Measurements from ENCODE around the gene DNMT3A.

The DNMT3A gene

GRCh38 chr2:25341753-25342371 is at the start of gene DNMT3A:
TSS of gene DNMT3A (minus strand) at chr2:25341925. CDS start at chr2:25313984, 27,941 bp downstream.
- peak; percentile 58 to 95 (median 76) for DNase-seq
- intact Hi-C loops (cut with DNase I), result loop anchor here (2.0 to 10.0 kb wide), 3 partner anchors 35 to 323 kb away; no protein-coding TSS in a partner anchor

- peak in 1 of 10 donors; percentile 75 for DNase-seq
- intact Hi-C loops (cut with DNase I), result no loop called here
These were observed 47.4 kb upstream of the DNMT3A start for GRCh38 chr2:25389161-25389560.

GRCh38 chr2:25388491-25388890 is 46.8 kb upstream of the DNMT3A start:
- intact Hi-C loops (cut with DNase I), result no loop called here
- DNase-seq, result peak in 1 of 10 donors; percentile 31

GRCh38 chr2:25387876-25388449 is 46.2 kb upstream of the DNMT3A start:
- peak in 1 of 10 donors; percentile 62 for DNase-seq
- intact Hi-C loops (cut with DNase I), result no loop called here

GRCh38 chr2:25386971-25387875 is 45.5 kb upstream of the DNMT3A start:
- peak in 1 of 10 donors; percentile 63 for DNase-seq

GRCh38 chr2:25385910-25386309 is 44.2 kb upstream of the DNMT3A start:
- DNase-seq, result peak in 1 of 10 donors; percentile 13
- intact Hi-C loops (cut with DNase I), result no loop called here

More at GRCh38 chr2:25386971-25387875, 45.5 kb upstream of the DNMT3A start:
- intact Hi-C loops (cut with DNase I), result no loop called here

GRCh38 chr2:25383806-25384205 is 42.1 kb upstream of the DNMT3A start:
- intact Hi-C loops (cut with DNase I), result no loop called here
- peak in 1 of 10 donors; percentile 63 for DNase-seq

- intact Hi-C loops (cut with DNase I), result no loop called here
- DNase-seq, result peak in 2 of 10 donors; percentile 12 to 42
These were observed 39.8 kb upstream of the DNMT3A start for GRCh38 chr2:25381502-25381901.

GRCh38 chr2:25380586-25381375 is 39.1 kb upstream of the DNMT3A start:
- intact Hi-C loops (cut with DNase I), result no loop called here
- DNase-seq, result peak in 2 of 10 donors; percentile 8 to 73

GRCh38 chr2:25380023-25380422 is 38.3 kb upstream of the DNMT3A start:
- intact Hi-C loops (cut with DNase I), result no loop called here
- no peak for DNase-seq

- intact Hi-C loops (cut with DNase I), result loop anchor here (5.0 kb wide), 1 partner anchor 143 kb away; no protein-coding TSS in a partner anchor
- DNase-seq, result peak in 1 of 10 donors; percentile 39
These were observed 37.8 kb upstream of the DNMT3A start for GRCh38 chr2:25379535-25379934.

GRCh38 chr2:25378731-25379490 is 37.2 kb upstream of the DNMT3A start:
- DNase-seq, result peak in 3 of 10 donors; percentile 7 to 57 (median 14)
- intact Hi-C loops (cut with DNase I), result loop anchor here (5.0 kb wide), 1 partner anchor 143 kb away; no protein-coding TSS in a partner anchor

- DNase-seq, result peak in 2 of 10 donors; percentile 7 to 8
- intact Hi-C loops (cut with DNase I), result loop anchor here (2.0 to 5.0 kb wide), 2 partner anchors 35 to 144 kb away; no protein-coding TSS in a partner anchor
These were observed 36.2 kb upstream of the DNMT3A start for GRCh38 chr2:25377822-25378421.

GRCh38 chr2:25376750-25377621 is 35.3 kb upstream of the DNMT3A start:
- intact Hi-C loops (cut with DNase I), result loop anchor here (2.0 to 5.0 kb wide), 2 partner anchors 34 to 145 kb away; no protein-coding TSS in a partner anchor
- DNase-seq, result peak; percentile 65 to 97 (median 81)

- DNase-seq, result peak in 2 of 10 donors; percentile 14 to 79
- intact Hi-C loops (cut with DNase I), result loop anchor here (2.0 to 5.0 kb wide), 2 partner anchors 33 to 146 kb away; no protein-coding TSS in a partner anchor
These were observed 34.3 kb upstream of the DNMT3A start for GRCh38 chr2:25375989-25376545.

GRCh38 chr2:25375371-25375988 is 33.8 kb upstream of the DNMT3A start:
- peak in 4 of 10 donors; percentile 9 to 91 (median 47) for DNase-seq
- intact Hi-C loops (cut with DNase I), result loop anchor here (5.0 kb wide), 1 partner anchor 147 kb away; no protein-coding TSS in a partner anchor

- DNase-seq, result peak in 1 of 10 donors; percentile 55
- intact Hi-C loops (cut with DNase I), result loop anchor here (5.0 kb wide), 1 partner anchor 147 kb away; no protein-coding TSS in a partner anchor
These were observed 33.1 kb upstream of the DNMT3A start for GRCh38 chr2:25374827-25375226.
